Liver (tissue), 3 donors: ENCODE measurements around the gene RANGAP1.

Experiments used
- EGR1 ChIP-seq, 2 donors: IDR thresholded peaks; 2 replicates each; pipeline ENCODE4 v1.6.1; 2016 to 2018; ENCODE audit warnings: antibody characterized with exemption in 2 of 2, low read depth in 2 of 2
- FOXA1 ChIP-seq: IDR thresholded peaks from 2 replicates; pipeline ENCODE4 v1.6.1; 2016; ENCODE audit warnings: antibody characterized with exemption
- GABPA ChIP-seq, 2 donors: IDR thresholded peaks in 1 of 2; conservative IDR thresholded peaks in 1 of 2; 2 replicates each; pipeline ENCODE4 v1.6.1; 2016; ENCODE audit warnings: antibody characterized with exemption in 2 of 2, mild to moderate bottlenecking in 1 of 2, moderate library complexity in 1 of 2
- JUND ChIP-seq, 2 donors: IDR thresholded peaks; 2 replicates each; pipeline ENCODE4 v1.6.1; 2016; ENCODE audit warnings: antibody characterized with exemption in 2 of 2
- RAD21 ChIP-seq, 2 donors: IDR thresholded peaks; 2 replicates each; pipeline ENCODE4 v1.6.1; 2016; ENCODE audit warnings: antibody characterized with exemption in 2 of 2, mild to moderate bottlenecking in 2 of 2
- SP1 ChIP-seq: IDR thresholded peaks from 2 replicates; pipeline ENCODE4 v1.6.1; 2018; ENCODE audit warnings: antibody characterized with exemption, mild to moderate bottlenecking
- TAF1 ChIP-seq: conservative IDR thresholded peaks from 2 replicates; pipeline ENCODE4 v1.6.1; 2016; ENCODE audit warnings: antibody characterized with exemption, mild to moderate bottlenecking
- YY1 ChIP-seq: IDR thresholded peaks from 2 replicates; pipeline ENCODE4 v1.6.1; 2016; ENCODE audit warnings: antibody characterized with exemption, mild to moderate bottlenecking
- ZBTB33 ChIP-seq: IDR thresholded peaks from 2 replicates; pipeline ENCODE4 v1.6.1; 2016; ENCODE audit warnings: antibody characterized with exemption
- TF ChIP-seq, protein P1 (sequence below): fragments of 150-350 bp; IDR thresholded peaks from 2 replicates; pipeline ENCODE4 v1.5.1; 2017; ENCODE audit warnings: improper control_type of control experiment, low read depth, low read length; ENCODE audit not compliant: missing input control
- TF ChIP-seq, protein P2 (sequence below): IDR thresholded peaks from 2 replicates; pipeline ENCODE4 v1.6.1; 2016; ENCODE audit warnings: antibody characterized with exemption, mild to moderate bottlenecking
- TF ChIP-seq, protein P3 (sequence below): IDR thresholded peaks from 2 replicates; pipeline ENCODE4 v1.6.1; 2016; ENCODE audit warnings: antibody characterized with exemption
- TF ChIP-seq, protein P4 (sequence below): IDR thresholded peaks from 2 replicates; pipeline ENCODE4 v1.6.1; 2016; ENCODE audit warnings: antibody characterized with exemption
- donor health status: healthy.
- donor health status: healthy.

- TF ChIP-seq, protein P1, sequence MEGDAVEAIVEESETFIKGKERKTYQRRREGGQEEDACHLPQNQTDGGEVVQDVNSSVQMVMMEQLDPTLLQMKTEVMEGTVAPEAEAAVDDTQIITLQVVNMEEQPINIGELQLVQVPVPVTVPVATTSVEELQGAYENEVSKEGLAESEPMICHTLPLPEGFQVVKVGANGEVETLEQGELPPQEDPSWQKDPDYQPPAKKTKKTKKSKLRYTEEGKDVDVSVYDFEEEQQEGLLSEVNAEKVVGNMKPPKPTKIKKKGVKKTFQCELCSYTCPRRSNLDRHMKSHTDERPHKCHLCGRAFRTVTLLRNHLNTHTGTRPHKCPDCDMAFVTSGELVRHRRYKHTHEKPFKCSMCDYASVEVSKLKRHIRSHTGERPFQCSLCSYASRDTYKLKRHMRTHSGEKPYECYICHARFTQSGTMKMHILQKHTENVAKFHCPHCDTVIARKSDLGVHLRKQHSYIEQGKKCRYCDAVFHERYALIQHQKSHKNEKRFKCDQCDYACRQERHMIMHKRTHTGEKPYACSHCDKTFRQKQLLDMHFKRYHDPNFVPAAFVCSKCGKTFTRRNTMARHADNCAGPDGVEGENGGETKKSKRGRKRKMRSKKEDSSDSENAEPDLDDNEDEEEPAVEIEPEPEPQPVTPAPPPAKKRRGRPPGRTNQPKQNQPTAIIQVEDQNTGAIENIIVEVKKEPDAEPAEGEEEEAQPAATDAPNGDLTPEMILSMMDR: no peak
- TF ChIP-seq GABPA (IDR thresholded peaks at IDR 0.05 in 1 of 2, conservative IDR thresholded peaks at IDR 0.05 in 1 of 2): no peak
- TF ChIP-seq, protein P2, sequence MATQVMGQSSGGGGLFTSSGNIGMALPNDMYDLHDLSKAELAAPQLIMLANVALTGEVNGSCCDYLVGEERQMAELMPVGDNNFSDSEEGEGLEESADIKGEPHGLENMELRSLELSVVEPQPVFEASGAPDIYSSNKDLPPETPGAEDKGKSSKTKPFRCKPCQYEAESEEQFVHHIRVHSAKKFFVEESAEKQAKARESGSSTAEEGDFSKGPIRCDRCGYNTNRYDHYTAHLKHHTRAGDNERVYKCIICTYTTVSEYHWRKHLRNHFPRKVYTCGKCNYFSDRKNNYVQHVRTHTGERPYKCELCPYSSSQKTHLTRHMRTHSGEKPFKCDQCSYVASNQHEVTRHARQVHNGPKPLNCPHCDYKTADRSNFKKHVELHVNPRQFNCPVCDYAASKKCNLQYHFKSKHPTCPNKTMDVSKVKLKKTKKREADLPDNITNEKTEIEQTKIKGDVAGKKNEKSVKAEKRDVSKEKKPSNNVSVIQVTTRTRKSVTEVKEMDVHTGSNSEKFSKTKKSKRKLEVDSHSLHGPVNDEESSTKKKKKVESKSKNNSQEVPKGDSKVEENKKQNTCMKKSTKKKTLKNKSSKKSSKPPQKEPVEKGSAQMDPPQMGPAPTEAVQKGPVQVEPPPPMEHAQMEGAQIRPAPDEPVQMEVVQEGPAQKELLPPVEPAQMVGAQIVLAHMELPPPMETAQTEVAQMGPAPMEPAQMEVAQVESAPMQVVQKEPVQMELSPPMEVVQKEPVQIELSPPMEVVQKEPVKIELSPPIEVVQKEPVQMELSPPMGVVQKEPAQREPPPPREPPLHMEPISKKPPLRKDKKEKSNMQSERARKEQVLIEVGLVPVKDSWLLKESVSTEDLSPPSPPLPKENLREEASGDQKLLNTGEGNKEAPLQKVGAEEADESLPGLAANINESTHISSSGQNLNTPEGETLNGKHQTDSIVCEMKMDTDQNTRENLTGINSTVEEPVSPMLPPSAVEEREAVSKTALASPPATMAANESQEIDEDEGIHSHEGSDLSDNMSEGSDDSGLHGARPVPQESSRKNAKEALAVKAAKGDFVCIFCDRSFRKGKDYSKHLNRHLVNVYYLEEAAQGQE: no peak
- TF ChIP-seq YY1: no peak
- TF ChIP-seq ZBTB33: no peak
- no peak for TF ChIP-seq FOXA1
- TF ChIP-seq, protein P3, sequence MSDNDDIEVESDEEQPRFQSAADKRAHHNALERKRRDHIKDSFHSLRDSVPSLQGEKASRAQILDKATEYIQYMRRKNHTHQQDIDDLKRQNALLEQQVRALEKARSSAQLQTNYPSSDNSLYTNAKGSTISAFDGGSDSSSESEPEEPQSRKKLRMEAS: no peak
- no peak for TF ChIP-seq RAD21 (IDR thresholded peaks at IDR 0.05)
- TF ChIP-seq, protein P4, sequence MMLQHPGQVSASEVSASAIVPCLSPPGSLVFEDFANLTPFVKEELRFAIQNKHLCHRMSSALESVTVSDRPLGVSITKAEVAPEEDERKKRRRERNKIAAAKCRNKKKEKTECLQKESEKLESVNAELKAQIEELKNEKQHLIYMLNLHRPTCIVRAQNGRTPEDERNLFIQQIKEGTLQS: no peak
- TF ChIP-seq JUND (IDR thresholded peaks at IDR 0.05): no peak
- TF ChIP-seq SP1: no peak
- TF ChIP-seq TAF1: no peak
- no peak for TF ChIP-seq EGR1 (IDR thresholded peaks at IDR 0.05; ENCODE audit: low read depth in 2 of 2)
Observed at GRCh38 chr22:41203118-41203517, 82.9 kb downstream of the RANGAP1 start.
